GM19468 (cell line): ENCODE results near the gene CERS3.

Source experiments
- ATAC-seq: cut with Tn5 transposase; IDR thresholded peaks from one replicate; pipeline ENCODE4 v1.9.1; 2021; ENCODE audit warnings: mild to moderate bottlenecking, moderate library complexity, moderate number of reproducible peaks; ENCODE audit not compliant: unreplicated experiment; ENCODE audit errors: extremely low read depth

CERS3 gene

GRCh38 chr15:100531823-100532327, 3.1 kb upstream of the CERS3 start:
- ATAC-seq = no peak

DNA sequence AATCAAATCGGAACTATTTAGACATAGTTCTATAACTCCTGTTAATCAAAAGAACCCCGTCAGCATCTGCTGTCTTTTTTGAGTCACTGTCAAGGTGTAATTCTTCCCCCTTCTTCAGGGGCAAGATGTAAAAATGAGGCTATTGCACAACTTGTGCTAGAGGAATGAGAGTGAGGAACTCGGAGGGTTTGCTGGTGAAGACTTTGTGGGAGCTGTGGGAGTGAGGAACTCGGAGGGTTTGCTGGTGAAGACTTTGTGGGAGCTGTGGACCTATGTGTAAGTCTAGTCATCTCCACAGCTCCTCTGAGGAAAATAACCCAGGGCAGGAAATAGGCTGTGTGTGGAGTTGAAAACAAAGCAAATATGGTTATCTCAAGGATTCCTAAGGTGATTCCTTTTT, 2.5 kb upstream of the CERS3 start:
- no peak for ATAC-seq

GRCh38 chr15:100529556-100529955, 806 bp upstream of the CERS3 start:
- ATAC-seq = no peak

DNA sequence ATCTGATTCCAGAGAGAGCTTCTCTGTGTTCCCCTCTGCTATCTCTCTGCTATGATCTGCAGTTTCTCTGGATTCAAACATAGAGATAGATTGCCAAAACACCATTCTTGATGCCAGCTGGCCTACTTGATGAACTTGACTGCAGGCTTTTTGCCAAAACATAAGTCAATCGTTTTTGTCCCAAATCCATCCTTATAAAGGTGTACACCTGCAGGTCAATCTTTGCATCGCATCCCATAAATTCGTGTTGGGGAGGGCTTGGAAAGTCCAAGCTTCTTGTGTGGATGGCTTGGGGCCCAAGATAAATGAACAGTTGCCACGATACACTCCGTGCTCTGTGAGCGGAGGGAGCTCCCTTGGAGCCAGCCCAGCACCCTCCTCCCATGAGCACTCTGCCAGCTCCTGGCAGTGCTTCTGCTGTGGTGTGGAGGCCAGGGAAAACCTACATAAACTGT, 2.7 kb downstream of the CERS3 start:
- no peak for ATAC-seq

DNA sequence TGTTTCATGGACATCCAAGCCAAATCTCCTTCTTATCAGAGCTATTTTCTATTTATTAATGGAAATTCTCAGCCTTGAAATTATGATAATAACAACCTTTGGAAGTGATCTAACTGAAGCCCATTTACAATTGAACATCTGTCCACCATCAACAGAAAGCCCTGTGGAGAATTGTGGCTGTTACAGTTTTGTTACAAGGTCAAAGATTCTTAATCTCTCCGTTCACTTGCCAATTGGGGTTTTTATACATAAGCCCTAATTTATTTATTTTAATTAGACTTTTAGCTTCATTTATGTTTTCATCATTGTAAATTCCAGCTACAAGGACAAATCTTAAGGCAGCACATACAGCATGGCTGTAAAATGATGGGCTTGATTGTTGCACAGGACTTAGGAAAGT, 3.3 kb downstream of the CERS3 start:
- ATAC-seq = no peak

DNA sequence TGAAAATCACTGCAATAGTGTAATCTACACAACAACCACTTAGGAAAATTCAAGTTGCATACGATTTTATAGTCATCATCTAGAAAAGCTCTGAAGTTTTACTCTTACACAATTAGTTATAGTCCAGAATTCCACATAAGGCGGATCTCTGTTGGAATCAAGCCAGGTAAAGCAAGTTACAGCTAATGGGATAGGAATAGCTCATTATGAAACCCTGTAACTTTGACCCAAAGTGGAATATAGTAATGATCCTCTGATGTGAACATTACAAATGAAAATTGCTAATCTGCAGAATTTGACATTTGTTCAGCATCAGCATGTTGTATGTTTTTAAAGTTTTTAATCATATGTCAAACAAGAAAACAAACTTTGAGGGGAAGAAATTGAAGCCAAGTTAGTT, 4.4 kb downstream of the CERS3 start:
- no peak for ATAC-seq

GRCh38 chr15:100521907-100522306, 6.8 kb downstream of the CERS3 start:
- ATAC-seq = no peak

DNA sequence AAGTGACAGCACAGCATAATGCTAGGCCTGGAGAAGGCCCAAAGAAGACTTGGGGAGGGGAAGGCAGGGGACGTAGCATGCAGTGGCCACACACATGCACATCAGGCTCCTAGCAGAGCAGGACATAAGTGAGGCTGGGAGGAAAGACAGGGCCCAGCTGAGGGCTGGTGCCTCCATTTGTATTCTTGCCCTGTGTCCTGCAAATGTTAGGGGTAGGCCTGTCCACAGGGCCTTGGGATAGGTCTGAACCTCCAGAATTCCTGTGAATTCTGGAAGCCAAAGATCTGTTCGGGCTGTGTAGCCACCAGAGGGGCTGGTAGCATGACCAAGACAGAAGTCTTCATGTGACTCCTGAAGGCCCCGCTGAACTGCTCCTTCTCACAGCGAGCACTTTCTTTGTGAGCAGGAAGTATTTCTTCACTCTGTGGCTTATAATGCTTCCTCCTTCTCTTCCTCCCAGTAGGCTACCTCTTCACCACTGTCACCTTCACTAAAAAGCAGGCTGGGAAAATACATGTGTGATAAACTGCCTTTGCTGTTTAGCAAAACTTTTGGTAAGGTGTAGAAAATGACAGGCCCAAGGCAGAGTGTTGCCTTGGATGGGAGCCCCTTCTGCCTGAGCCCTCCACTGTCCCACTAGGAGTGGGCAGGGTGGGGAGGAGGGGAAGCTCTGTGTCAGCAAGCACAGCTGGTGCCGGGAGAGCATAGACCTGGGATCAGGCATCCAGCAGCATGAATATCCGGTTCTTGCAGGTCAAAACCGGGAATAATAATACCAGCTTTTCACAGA, 8.4 kb downstream of the CERS3 start:
- ATAC-seq = no peak

- ATAC-seq = no peak
Measured at GRCh38 chr15:100517846-100518245, 10.9 kb downstream of the CERS3 start.

- ATAC-seq = no peak
Measured at GRCh38 chr15:100516643-100517512, 11.9 kb downstream of the CERS3 start.

- no peak for ATAC-seq
Measured at GRCh38 chr15:100515758-100516157, 13.0 kb downstream of the CERS3 start.

- ATAC-seq = no peak
Measured at GRCh38 chr15:100508641-100509300, 20.0 kb downstream of the CERS3 start.

DNA sequence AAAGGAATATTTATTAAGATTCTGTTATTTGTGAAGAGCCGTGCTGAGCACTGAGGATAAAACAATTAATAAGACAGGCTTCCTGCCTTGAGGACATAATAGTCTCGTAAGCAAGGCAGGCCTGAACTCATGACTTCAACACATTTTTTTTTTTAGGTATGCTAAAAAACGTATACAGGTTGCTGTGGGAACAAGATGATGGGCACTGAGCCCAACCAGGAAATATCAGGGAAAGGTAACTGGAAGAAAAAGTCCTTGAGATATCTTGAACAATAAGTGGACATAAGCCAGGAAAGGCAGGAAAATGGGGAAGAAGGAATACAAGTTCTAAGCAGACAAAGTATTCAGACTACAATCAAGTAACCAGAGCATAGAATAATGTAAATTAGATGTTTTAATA, 26.1 kb downstream of the CERS3 start:
- ATAC-seq = no peak

- ATAC-seq = no peak
Measured at GRCh38 chr15:100501117-100501516, 27.6 kb downstream of the CERS3 start.

DNA sequence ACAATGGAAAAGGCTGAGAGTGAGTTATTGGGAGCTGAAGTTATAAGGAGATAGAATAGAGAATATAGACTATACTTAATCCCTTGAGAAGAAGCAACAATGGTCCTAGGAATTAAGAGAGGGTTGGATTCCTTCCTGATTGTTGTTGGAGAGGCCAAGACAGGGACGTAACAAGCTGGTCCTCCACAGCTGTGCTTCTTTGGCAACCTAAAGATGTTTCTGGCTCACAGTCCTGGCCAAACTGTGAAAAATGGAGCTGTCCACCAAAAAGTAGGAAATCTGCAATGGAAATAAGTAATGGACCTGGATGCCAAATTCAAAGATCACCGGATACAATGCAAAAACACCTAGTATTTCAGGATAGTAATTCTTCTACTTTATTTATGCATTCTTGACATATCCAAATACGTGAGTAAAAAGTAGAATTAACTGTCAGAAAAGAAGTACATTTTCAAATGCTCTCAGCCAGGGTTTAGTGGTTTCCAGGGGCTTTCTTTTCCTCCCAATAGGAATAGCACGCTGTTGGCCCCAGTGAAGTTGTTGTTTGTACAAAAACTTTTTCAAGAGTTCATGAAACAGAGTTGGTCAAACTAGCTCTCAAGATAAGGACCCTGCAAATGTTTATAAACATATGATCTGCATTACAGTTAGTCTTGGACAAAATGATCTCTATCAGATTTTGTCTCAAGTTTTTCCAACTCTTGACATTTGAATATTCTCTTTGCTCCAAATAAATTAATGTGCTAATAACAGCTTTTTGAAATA, 28.3 kb downstream of the CERS3 start:
- ATAC-seq = no peak

DNA sequence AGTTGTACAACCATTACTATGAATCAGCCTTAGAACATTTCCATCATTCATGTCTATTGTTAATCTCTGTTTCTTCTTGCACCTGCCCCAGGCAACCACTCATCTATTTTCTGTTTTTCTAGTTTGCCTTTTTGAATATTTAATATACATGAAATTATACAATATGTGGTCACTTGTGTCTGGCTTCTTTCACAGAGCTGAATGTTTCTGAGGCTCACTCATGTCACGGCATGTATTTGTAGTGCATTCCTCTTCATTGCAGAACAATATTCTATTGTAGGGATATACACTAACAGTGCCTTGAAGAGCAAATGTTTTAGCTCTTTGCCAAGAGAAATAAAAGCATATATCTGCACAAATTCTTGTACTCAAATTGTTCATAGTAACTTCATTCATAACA, 32.9 kb downstream of the CERS3 start:
- no peak for ATAC-seq

GRCh38 chr15:100493213-100493612, 35.5 kb downstream of the CERS3 start:
- no peak for ATAC-seq

- ATAC-seq = no peak
Measured at GRCh38 chr15:100484443-100484842, 44.3 kb downstream of the CERS3 start.

DNA sequence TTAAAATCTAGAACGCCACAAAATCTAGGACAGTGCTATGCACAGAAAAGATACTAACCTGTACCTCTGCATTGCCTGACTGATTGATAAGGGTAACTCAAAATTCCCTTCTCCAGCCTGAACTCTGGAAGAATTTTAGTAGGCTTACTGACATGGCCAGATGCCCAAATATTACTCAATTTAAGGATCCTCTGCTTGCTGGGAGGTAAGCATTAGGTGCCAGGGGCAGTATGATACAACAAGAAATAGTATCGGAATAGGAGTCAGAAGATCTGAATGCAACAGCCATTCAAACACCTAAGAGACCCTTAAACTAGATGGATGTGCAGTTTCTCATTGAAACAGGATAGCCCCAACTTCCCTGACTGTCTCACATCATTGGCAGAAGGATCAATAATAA, 45.4 kb downstream of the CERS3 start:
- ATAC-seq = no peak

DNA sequence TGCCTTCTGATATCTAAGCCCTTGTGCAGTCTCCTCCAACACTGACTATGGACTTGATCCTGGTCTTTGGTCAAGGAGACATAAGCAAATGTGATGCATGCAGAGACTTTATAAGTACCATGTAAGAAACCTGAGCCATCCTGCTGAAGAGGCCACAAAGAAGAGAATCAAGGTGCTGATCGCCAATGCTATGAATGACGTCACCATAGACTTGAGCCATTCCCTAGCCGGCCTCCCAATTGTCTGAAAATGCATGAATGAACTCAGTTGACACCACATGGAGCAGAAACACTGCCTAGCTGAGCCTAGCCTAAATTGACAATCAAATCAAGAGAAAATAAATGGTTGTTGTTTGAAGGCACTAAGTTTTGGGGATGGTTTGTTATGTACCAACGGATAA, 51.9 kb downstream of the CERS3 start:
- ATAC-seq = no peak
